Stomach (tissue), 4 donors: ENCODE data around the gene PWWP2A.

ENCODE experiments used
- POLR2A ChIP-seq, 4 donors: fragments of 450-650 bp; IDR thresholded peaks; one replicate each; pipeline ENCODE4 v1.6.1; 2016; ENCODE audit warnings: antibody characterized with exemption in 4 of 4, control low read depth in 2 of 4, mild to moderate bottlenecking in 1 of 4, moderate library complexity in 1 of 4
- TF ChIP-seq, protein P1 (sequence below), 7 experiments: fragments of 450-650 bp in 4 of 7; fragments of 200-600 bp in 3 of 7; sonication (generic) in 3 of 7; IDR thresholded peaks; one replicate each; pipeline ENCODE4 v1.5.1; 2016 to 2019; ENCODE audit warnings: antibody characterized with exemption in 7 of 7, control low read depth in 2 of 7, mild to moderate bottlenecking in 1 of 7

- TF ChIP-seq POLR2A (IDR thresholded peaks at IDR 0.05): no peak
- TF ChIP-seq, protein P1, sequence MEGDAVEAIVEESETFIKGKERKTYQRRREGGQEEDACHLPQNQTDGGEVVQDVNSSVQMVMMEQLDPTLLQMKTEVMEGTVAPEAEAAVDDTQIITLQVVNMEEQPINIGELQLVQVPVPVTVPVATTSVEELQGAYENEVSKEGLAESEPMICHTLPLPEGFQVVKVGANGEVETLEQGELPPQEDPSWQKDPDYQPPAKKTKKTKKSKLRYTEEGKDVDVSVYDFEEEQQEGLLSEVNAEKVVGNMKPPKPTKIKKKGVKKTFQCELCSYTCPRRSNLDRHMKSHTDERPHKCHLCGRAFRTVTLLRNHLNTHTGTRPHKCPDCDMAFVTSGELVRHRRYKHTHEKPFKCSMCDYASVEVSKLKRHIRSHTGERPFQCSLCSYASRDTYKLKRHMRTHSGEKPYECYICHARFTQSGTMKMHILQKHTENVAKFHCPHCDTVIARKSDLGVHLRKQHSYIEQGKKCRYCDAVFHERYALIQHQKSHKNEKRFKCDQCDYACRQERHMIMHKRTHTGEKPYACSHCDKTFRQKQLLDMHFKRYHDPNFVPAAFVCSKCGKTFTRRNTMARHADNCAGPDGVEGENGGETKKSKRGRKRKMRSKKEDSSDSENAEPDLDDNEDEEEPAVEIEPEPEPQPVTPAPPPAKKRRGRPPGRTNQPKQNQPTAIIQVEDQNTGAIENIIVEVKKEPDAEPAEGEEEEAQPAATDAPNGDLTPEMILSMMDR (IDR thresholded peaks at IDR 0.05): no peak
Observed at GRCh38 chr5:160152287-160152686, 33.0 kb upstream of the PWWP2A start.
